Lung (tissue), 12 donors: ENCODE results near the gene NSD1. TPM values are rescaled to one million over a fixed set of nuclear protein-coding genes. Genes with fewer than 3 reads are reported as not detected.

Experiments
- ATAC-seq: fragments of 200-7000 bp; cut with Tn5 transposase; one replicate; pipeline ENCODE4 v1.9.1; 2020; ENCODE audit warnings: moderate number of reproducible peaks; ENCODE audit not compliant: insufficient read depth, low FRiP score
- DNase-seq, 3 donors: peaks; one replicate each; pipeline ENCODE4 v3.0.0-alpha.2; 2013 to 2017
- H3K27ac ChIP-seq, 2 donors: one replicate each; pipeline ENCODE4 v1.5.1; 2013; ENCODE audit warnings: mild to moderate bottlenecking in 2 of 2, moderate library complexity in 2 of 2, control low read depth in 1 of 2, inconsistent platforms in 1 of 2, low read depth in 1 of 2, low read length in 1 of 2
- H3K27me3 ChIP-seq, 3 donors: one replicate each; pipeline ENCODE4 v1.5.1; 2013; ENCODE audit warnings: low read length in 2 of 3; ENCODE audit not compliant: control insufficient read depth in 3 of 3, insufficient read depth in 3 of 3
- H3K36me3 ChIP-seq, 4 donors: one replicate each; pipeline ENCODE4 v1.5.1; 2013; ENCODE audit warnings: low read length in 4 of 4, mild to moderate bottlenecking in 1 of 4, moderate library complexity in 1 of 4; ENCODE audit not compliant: control insufficient read depth in 4 of 4, insufficient read depth in 4 of 4
- H3K4me1 ChIP-seq, 5 donors: one replicate each; pipeline ENCODE4 v1.5.1; 2013; ENCODE audit warnings: low read length in 5 of 5, mild to moderate bottlenecking in 2 of 5, moderate library complexity in 1 of 5; ENCODE audit not compliant: control insufficient read depth in 5 of 5, insufficient read depth in 5 of 5
- H3K4me3 ChIP-seq: one replicate; pipeline ENCODE4 v1.5.1; 2013; ENCODE audit warnings: mild to moderate bottlenecking, control low read depth, moderate library complexity
- H3K9ac ChIP-seq, 2 donors: one replicate each; pipeline ENCODE4 v1.5.1; 2013; ENCODE audit warnings: low read length in 2 of 2, control low read depth in 1 of 2; ENCODE audit not compliant: insufficient read depth in 1 of 2
- H3K9me3 ChIP-seq, 4 donors: one replicate each; pipeline ENCODE4 v1.5.1; 2013; ENCODE audit warnings: low read length in 3 of 4, mild to moderate bottlenecking in 1 of 4, moderate library complexity in 1 of 4; ENCODE audit not compliant: control insufficient read depth in 4 of 4, insufficient read depth in 3 of 4
- CTCF ChIP-seq: IDR thresholded peaks from 2 replicates; pipeline ENCODE4 v1.5.1; 2012; ENCODE audit warnings: mild to moderate bottlenecking; ENCODE audit errors: control extremely low read depth, extremely low read depth
- WGBS, 2 donors: extraction: QIAGEN DNeasy Blood & Tissue Kit; methylation state at CpG; one replicate each; pipeline ENCODE4 v1.1.7; 2013; 5-methylcytosine and 5-hydroxymethylcytosine counted together
- polyA plus RNA-seq, 2 donors: library from polyadenylated mRNA; stranded (reverse); fragments of 200-250 nt; gene quantifications; one replicate each; pipeline ENCODE4 v1.2.1, GENCODE V29; 2013
- total RNA-seq, 2 donors: library from RNA; depleted of rRNA in 1 of 2; stranded (reverse); fragments of >200 nt in 1 of 2; gene quantifications; one replicate each; pipeline ENCODE4 v1.2.1, GENCODE V29; 2014 to 2021
- donor health status: control.
- donor health status: control.
- donor health status: Bipolar disorder and iron deficiency.
- donor health status: healthy.
- donor health status: DM: yes; HTN: yes; CAD: no.

The NSD1 gene
- total and polyA plus RNA-seq, 4 donors: 8.0 to 81.7 (median 43.2) TPM

- H3K4me1 ChIP-seq: peaks cover 3 to 18% (median 15%) of the 10 kb centered on the region in 5 donors
- WGBS, 2 donors: 78 to 88% methylated on average over 2 of the region's 2 CpGs
Measured at GRCh38 chr5:177140312-177140711, 6.7 kb downstream of the NSD1 start.

GRCh38 chr5:177141496-177141895, 7.9 kb downstream of the NSD1 start:
- no peaks in the 10 kb centered on the region for H3K9me3 ChIP-seq
- ATAC-seq (no peak), DNase-seq (no peak)
- no peak for TF ChIP-seq CTCF
- peaks cover 9 to 15% (median 12%) of the 10 kb centered on the region in 4 donors for H3K36me3 ChIP-seq
- 80 to 82% methylated on average over 3 of the region's 3 CpGs for WGBS, 2 donors
- peaks cover 1 to 11% (median 5%) of the 10 kb centered on the region in 5 donors for H3K4me1 ChIP-seq
- H3K9ac ChIP-seq: no peak overlapping the region
- no peaks in the 10 kb centered on the region for H3K27me3 ChIP-seq
- H3K4me3 ChIP-seq: no peak overlapping the region
- H3K27ac ChIP-seq: no peak overlapping the region

More at GRCh38 chr5:177140312-177140711, 6.7 kb downstream of the NSD1 start:
- Histone ChIP-seq H3K36me3 (peaks cover 6 to 22% (median 15%) of the 10 kb centered on the region in 4 donors), H3K27me3 (no peaks in the 10 kb centered on the region), H3K9ac (no peak overlapping the region), H3K27ac (no peak overlapping the region), H3K4me3 (no peak overlapping the region), H3K9me3 (no peaks in the 10 kb centered on the region)
- TF ChIP-seq CTCF: no peak
- DNase-seq (no peak), ATAC-seq (no peak)

- no peak overlapping the region for H3K4me3 ChIP-seq
- H3K4me1 ChIP-seq: peaks cover 0 to 11% (median 5%) of the 10 kb centered on the region in 5 donors
- no peak for TF ChIP-seq CTCF
- peaks cover 6 to 15% (median 10%) of the 10 kb centered on the region in 4 donors for H3K36me3 ChIP-seq
- DNase-seq (no peak), ATAC-seq (no peak)
- 78 to 90% methylated on average over 2 of the region's 2 CpGs for WGBS, 2 donors
- H3K27me3 ChIP-seq: no peaks in the 10 kb centered on the region
- no peak overlapping the region for H3K27ac ChIP-seq
- no peaks in the 10 kb centered on the region for H3K9me3 ChIP-seq
- no peak overlapping the region for H3K9ac ChIP-seq
Measured at GRCh38 chr5:177142098-177142611, 8.6 kb downstream of the NSD1 start.

- WGBS, 2 donors: 96 to 98% methylated on average over 1 of the region's 1 CpG
- ATAC-seq: no peak
- DNase-seq: no peak
- H3K9me3 ChIP-seq: no peaks in the 10 kb centered on the region
- H3K4me1 ChIP-seq: peaks cover 0 to 11% (median 2%) of the 10 kb centered on the region in 5 donors
- H3K9ac ChIP-seq: no peak overlapping the region
- peaks cover 7 to 16% (median 10%) of the 10 kb centered on the region in 4 donors for H3K36me3 ChIP-seq
- H3K27me3 ChIP-seq: no peaks in the 10 kb centered on the region
- no peak overlapping the region for H3K27ac ChIP-seq
- no peak for TF ChIP-seq CTCF
- H3K4me3 ChIP-seq: no peak overlapping the region
Measured at GRCh38 chr5:177142778-177143177, 9.2 kb downstream of the NSD1 start.
